Panc1 (cell line): Measurements from ENCODE around the gene SDS.

Experiments
- POLR2AphosphoS5 ChIP-seq: IDR thresholded peaks from 2 replicates; pipeline ENCODE4 v1.6.1; 2012; ENCODE audit warnings: mild to moderate bottlenecking, low read depth, low read length, moderate library complexity
- SIN3A ChIP-seq: IDR thresholded peaks from 2 replicates; pipeline ENCODE4 v1.6.1; 2012; ENCODE audit warnings: low read depth, mild to moderate bottlenecking, low read length, moderate library complexity, borderline replicate concordance; ENCODE audit not compliant: insufficient read depth
- TF ChIP-seq, protein P1 (sequence below): fragments of 450-650 bp; IDR thresholded peaks from 2 replicates; pipeline ENCODE4 v1.5.1; 2017; ENCODE audit warnings: mild to moderate bottlenecking

GRCh38 chr12:113402586-113403260 is 964 bp downstream of the SDS start:
- TF ChIP-seq, protein P1, sequence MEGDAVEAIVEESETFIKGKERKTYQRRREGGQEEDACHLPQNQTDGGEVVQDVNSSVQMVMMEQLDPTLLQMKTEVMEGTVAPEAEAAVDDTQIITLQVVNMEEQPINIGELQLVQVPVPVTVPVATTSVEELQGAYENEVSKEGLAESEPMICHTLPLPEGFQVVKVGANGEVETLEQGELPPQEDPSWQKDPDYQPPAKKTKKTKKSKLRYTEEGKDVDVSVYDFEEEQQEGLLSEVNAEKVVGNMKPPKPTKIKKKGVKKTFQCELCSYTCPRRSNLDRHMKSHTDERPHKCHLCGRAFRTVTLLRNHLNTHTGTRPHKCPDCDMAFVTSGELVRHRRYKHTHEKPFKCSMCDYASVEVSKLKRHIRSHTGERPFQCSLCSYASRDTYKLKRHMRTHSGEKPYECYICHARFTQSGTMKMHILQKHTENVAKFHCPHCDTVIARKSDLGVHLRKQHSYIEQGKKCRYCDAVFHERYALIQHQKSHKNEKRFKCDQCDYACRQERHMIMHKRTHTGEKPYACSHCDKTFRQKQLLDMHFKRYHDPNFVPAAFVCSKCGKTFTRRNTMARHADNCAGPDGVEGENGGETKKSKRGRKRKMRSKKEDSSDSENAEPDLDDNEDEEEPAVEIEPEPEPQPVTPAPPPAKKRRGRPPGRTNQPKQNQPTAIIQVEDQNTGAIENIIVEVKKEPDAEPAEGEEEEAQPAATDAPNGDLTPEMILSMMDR, result no peak
- TF ChIP-seq SIN3A, result no peak
- TF ChIP-seq POLR2AphosphoS5, result no peak
